ENCODE data around the gene NAA80. TPM values are rescaled to one million over a fixed set of nuclear protein-coding genes. Genes with fewer than 3 reads are reported as not detected.

Gene NAA80, protein sequence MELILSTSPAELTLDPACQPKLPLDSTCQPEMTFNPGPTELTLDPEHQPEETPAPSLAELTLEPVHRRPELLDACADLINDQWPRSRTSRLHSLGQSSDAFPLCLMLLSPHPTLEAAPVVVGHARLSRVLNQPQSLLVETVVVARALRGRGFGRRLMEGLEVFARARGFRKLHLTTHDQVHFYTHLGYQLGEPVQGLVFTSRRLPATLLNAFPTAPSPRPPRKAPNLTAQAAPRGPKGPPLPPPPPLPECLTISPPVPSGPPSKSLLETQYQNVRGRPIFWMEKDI
- total RNA-seq: 8.5 TPM
- long read RNA-seq, transcript NAA80-204 (2 exons, 1,464 nt): major isoform, 5 of 5 reads
- long read RNA-seq, partial matches to known transcripts: 0 of 5 reads
- long read RNA-seq, other reads (novel, unspliced or antisense): 0 of 5 reads

GRCh38 chr3:50298836-50299637, at the start of gene NAA80, which contains the start of gene HYAL3:
NAA80 (minus strand) TSS chr3:50299405; CDS start chr3:50297463, 1,942 bp downstream.
HYAL3 (minus strand) TSS chr3:50299405; CDS start chr3:50295602, 3,803 bp downstream.
- intact Hi-C loops (cut with DNase I): no loop called here
- peak; percentile 100 for DNase-seq (ENCODE audit: low spot score)

DNA sequence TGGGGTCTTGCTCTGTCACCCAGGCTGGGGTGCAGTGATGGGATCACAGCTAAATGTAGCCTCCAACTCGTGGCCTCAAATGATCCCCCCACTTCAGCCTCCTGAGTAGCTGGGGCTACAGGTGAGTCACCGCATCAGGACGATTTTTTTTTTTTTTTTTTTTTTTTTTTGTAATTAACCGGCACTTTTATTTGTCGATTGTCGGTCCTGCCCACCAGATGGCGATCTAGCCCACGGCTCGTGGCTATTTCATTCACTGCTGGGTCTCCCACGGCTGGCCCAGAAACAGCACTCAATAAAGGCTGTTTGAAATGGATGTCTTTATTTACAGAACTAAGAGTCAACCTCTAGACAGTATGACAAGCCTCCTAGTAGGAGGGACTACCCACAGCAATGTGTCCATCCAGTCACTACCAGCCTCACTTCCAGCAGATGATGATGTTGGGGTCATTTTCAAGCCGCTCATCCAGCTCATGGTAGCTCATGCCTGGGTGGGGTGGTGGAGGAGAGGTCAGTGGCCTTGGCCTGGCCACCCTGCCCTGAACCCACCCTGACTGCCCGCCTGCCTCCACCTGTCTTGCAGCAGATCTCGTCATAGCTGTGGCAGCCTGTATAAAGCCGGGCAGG, 48.1 kb upstream of the NAA80 start:
- intact Hi-C loops (cut with DNase I): loop anchor here (2.0 kb wide), 1 partner anchor 196 kb away; no protein-coding TSS in a partner anchor
- no peak for DNase-seq (ENCODE audit: low spot score)

- DNase-seq (ENCODE audit: low spot score): peak; percentile 88
- intact Hi-C loops (cut with DNase I): loop anchor here (2.0 kb wide), 1 partner anchor 197 kb away; no protein-coding TSS in a partner anchor
Measured at GRCh38 chr3:50345586-50346234, 46.5 kb upstream of the NAA80 start, which contains the start of gene ZMYND10. ZMYND10 (minus strand) TSS chr3:50345732; CDS start chr3:50345579, 153 bp downstream.

DNA sequence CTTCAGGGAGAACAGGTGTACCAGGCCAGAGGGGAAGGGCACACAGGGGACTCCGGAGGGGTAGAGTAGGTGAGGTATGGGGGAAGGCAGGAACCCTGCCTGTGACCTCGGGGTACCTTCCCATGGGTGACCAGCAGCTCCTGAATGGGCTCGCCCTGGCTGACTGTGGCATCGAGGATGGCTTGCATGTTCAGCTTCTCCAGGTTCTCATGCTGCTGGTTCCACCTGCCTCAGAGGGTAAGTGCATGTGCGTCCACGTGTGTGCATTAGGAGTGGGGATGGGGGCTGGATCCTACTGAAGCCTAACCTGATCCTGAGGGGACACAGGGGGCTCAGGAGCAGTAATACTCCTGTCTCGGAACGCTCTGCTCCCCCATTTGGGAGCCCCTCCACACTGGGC, 45.8 kb upstream of the NAA80 start:
- intact Hi-C loops (cut with DNase I): no loop called here
- no peak for DNase-seq (ENCODE audit: low spot score)

- no peak for DNase-seq (ENCODE audit: low spot score)
- intact Hi-C loops (cut with DNase I): no loop called here
Measured at GRCh38 chr3:50342813-50343633, 43.8 kb upstream of the NAA80 start.

DNA sequence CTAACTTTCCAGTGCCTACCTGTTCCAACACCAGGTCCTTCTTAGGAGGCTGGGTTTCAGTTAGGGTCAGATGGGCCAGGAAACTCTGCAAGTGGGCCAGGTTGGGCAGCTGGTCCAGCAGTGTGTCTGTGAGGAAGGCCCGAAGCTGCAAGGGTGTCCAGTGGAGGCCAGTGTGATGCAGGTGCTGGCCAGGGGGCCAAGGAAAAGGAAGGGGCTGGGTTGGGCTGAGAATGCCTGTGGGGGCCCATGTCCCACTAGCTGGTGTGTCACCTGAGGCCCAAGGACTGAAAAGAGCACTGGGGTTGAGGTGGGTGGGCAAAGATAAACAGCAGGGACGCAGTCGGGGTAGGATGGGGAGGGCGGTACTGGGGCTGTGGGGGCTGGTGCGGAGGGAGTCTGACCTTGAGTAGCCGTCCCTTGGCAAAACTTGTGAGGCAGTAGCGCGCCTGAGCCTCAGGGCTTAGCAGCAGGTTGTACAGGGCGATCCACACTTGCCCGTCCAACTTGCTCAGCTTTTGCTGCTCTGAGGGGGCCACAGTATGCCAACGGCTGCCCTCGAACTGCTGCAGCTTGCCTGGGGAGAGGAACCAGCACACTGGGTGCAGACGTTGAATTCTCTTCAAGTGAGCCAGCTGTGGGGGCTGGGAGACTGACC, 42.9 kb upstream of the NAA80 start:
- DNase-seq (ENCODE audit: low spot score): no peak
- intact Hi-C loops (cut with DNase I): no loop called here

DNA sequence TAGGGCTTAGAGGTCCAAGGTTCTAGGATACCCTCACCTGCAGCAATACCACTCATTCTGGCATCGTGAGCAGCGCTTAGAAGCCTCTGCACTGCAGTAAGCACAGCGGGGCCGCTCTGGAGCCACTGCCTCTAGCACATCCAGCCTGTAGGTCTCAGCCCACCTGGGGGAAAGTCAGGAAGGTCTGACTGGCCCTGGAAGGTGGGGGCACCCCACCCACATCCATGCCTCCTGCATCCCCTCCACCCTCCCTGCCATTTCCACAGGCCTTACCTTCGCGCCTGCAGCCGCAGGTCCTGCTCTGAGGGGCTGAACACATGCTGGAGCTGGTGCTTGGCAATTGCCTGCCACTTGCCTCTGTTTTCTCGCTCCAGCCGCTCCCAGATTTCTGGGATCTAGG, 42.3 kb upstream of the NAA80 start:
- DNase-seq (ENCODE audit: low spot score): no peak
- intact Hi-C loops (cut with DNase I): no loop called here

DNA sequence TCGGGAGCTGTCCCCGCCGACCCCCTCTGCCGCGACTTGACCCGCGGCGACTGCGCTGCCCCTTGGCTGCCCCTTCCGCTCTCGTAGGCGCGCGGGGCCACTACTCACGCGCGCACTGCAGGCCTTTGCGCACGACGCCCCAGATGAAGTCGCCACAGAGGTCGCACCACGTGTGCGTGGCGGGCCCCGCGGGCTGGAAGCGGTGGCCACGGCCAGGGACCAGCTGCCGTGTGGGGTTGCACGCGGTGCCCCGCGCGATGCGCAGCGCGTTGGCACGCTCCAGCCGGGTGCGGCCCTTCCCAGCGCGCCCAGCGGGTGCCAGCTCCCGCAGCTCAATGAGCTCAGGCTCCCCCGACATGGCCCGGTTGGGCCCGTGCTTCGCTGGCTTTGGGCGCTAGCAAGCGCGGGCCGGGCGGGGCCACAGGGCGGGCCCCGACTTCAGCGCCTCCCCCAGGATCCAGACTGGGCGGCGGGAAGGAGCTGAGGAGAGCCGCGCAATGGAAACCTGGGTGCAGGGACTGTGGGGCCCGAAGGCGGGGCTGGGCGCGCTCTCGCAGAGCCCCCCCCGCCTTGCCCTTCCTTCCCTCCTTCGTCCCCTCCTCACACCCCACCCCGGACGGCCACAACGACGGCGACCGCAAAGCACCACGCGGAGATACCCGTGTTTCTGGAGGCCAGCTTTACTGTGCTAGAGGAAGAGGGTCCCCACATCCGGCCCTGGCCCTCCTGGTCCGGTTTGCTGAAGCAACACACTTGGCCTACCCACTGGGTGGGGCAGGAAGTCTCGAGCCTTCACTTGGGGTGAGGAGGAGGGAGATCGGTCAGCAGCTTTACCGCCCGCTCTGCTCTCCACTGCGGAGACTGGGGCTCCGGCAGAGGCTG, 41.5 kb upstream of the NAA80 start, which contains the start of gene RASSF1:
RASSF1 (minus strand) TSS at position 389 of the 882 bp plus-strand sequence; CDS start at position 358, 31 bp downstream.
- DNase-seq (ENCODE audit: low spot score): peak; percentile 87
- intact Hi-C loops (cut with DNase I): no loop called here

GRCh38 chr3:50340147-50340447, 40.9 kb upstream of the NAA80 start:
- no peak for DNase-seq (ENCODE audit: low spot score)
- intact Hi-C loops (cut with DNase I): no loop called here

- intact Hi-C loops (cut with DNase I): loop anchor here (5.0 kb wide), 1 partner anchor 37 kb away; the partner anchor contains the start of gene HYAL1
- no peak for DNase-seq (ENCODE audit: low spot score)
Measured at GRCh38 chr3:50339485-50340146, 40.4 kb upstream of the NAA80 start.

GRCh38 chr3:50338965-50339364, 39.8 kb upstream of the NAA80 start:
- DNase-seq (ENCODE audit: low spot score): no peak
- intact Hi-C loops (cut with DNase I): loop anchor here (5.0 kb wide), 1 partner anchor 37 kb away; the partner anchor contains the start of gene HYAL1

DNA sequence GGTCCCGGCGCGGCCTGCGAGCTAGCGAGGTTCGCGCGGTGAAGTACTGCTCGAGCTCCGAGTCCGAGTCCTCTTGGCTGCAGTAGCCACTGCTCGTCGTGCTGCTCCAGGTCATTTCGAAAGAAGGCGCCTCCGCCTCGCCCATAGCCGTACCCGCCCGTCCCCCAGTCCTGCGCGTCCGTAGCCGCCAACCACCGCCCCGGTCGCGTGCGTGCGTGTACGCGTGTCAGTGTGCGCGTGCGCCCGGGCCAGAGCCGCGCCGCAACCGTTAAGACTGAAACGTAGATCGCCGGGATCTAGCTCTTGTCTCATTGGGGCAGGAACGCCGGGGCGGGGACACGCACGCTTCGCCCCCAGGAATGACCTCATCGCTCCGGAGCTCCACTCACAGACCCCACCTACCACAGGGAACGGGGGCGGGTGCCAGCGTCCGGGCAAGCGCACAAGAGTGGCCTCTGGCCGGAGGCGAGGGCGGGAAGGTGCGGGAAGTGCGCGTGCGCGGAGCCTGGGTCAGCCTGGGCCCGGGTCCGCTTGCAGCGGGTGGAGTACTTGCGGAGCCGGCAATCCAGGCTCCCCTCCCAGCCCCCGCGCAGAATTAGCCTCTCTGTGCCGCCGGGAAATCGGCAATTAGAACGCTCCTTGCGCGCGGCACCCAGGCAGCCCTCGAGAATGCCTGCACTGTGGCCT, 38.1 kb upstream of the NAA80 start:
- intact Hi-C loops (cut with DNase I): loop anchor here (5.0 kb wide), 1 partner anchor 35 kb away; the partner anchor contains the start of gene HYAL1
- peak; percentile 100 for DNase-seq (ENCODE audit: low spot score)

DNA sequence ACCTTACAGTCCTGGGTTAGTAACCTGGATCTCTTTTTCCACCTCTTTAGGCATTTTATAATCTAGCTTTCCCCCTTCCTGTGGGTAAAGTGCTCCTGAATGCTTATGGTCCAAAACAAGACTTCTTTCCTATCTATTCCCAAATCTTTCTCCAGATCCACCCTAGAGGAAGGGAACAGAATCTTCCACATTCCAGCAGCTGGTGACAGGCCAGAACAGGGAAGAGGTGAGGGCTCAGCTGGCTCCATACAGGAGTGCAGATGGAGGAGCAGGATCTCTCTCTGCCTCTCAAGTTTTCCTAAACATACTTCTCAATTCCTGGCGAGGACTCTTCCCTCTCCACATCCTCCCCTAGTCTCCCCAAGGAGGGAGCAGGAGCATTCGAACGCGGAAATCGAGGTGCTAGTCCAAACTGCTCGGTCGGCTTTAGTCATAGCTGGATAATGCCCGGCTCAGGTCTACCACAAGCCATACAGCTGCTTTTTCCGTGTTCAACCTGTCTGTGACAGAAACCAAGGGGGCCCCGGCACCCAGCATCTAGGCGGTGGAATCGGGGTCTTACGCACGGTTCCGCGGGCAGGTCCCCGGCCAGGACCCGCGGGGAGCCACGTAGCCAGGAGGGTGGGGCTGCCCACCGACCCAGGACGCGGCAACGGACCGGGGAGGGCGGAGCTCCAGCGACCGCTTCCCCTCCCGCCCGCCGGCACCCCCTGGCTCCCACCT, 37.4 kb upstream of the NAA80 start:
- DNase-seq (ENCODE audit: low spot score): no peak
- intact Hi-C loops (cut with DNase I): loop anchor here (5.0 kb wide), 1 partner anchor 34 kb away; the partner anchor contains the start of gene HYAL1

DNA sequence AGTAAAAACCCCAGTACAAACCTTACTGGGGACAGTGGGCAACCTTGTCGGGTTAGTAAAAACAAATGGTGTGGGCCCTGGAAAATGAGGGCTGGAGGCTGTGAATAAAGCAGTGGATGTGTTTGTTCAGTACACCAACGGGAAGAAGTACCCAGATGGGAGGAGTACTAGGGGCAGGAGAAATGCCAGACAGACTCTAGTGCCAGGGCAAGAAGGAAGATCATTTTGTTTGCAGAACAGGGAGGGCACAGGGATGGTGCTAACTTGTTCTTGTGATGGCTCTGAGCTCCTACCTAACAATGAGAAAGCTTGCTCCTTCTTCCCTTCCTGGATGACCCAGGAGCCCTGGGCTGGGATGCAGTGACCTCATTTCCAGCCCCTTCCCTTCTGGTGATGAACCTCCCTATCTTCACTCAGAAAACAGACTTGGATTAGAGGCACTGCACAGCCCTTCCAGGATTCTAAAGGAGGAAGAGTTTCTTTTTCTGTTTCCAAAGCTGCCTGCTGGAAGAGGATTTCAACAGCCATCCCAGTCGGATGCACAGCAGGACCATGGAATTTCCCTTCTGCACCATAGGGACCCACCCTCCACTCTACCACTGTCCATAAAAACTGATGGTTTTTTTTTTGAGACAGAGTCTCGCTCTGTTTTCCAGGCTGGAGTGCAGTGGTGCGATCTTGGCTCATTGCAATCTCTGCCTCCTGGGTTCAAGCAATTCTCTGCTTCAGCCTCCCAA, 35.3 kb upstream of the NAA80 start:
- intact Hi-C loops (cut with DNase I): loop anchor here (5.0 kb wide), 1 partner anchor 32 kb away; the partner anchor contains the start of gene HYAL1
- no peak for DNase-seq (ENCODE audit: low spot score)

Data from cardiac septum (tissue), 1 donor.